GM18519 (cell line): ENCODE measurements around the gene GPR183.

Experiments used
- ATAC-seq: cut with Tn5 transposase; IDR thresholded peaks from one replicate; pipeline ENCODE4 v1.9.1; 2021; ENCODE audit warnings: mild to moderate bottlenecking, moderate library complexity; ENCODE audit not compliant: unreplicated experiment, low FRiP score

The GPR183 gene

DNA sequence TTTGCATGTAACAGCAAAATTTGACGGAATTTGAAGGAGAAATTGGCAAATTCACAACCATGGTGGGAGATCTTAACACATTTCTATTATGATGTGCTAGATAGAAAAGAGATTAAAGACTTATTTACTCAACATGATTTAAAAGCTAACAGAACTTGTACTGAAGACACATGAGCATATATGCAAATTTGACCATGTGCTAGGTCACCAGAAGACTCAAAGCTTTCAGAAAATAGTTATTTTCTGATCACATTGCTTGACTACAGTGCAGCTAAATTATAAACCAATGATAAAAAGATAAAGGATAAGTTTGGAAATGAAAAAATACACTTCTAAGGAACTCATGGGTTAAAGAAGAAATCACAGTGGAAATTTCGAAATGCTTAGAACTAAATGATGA, 9.1 kb downstream of the GPR183 start:
- no peak for ATAC-seq

- ATAC-seq = no peak
These were observed 9.9 kb downstream of the GPR183 start for GRCh38 chr13:99297331-99297730.

GRCh38 chr13:99296398-99296797, 10.8 kb downstream of the GPR183 start:
- peak; percentile 41 for ATAC-seq

- ATAC-seq = no peak
These were observed 11.5 kb downstream of the GPR183 start for GRCh38 chr13:99295488-99296252.

DNA sequence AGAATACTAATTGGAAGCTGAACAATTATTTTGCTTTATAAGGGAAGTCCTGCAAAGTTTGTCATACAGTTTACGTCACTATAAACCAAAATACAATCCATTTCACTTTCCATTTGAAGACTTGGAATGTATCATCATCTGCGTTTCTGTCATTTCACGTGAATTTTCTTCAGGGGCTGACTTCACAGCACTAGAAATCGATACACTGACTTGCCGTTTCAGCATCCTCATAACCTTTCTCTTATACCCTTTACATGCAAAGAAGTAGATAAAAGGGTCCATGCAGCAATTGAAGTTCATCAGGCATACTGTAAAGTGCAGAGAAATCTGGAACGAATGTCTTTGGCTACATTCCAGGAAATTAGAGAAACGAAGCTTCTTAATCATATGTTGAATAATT, 12.2 kb downstream of the GPR183 start:
- ATAC-seq = no peak

DNA sequence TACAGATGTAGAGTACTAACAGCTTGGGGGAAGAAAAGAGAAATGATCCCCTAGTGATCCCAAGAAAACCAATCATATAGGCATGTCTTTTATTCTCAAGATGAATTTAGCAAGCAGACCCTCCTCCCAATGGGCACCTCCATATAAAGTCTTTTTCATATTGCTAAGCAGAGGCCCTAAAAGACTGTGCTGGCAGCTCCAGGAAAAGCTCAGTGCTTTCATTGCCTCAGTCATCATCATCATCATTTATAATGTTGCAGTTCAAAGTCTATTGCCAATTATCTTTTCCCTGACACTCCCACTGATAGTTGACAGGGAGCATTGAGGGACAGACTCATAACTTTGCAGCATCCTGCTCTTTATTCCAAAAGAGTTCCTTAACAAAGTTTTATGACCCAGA, 13.0 kb downstream of the GPR183 start:
- ATAC-seq = no peak

- no peak for ATAC-seq
These were observed 14.0 kb downstream of the GPR183 start for GRCh38 chr13:99293178-99293577.

DNA sequence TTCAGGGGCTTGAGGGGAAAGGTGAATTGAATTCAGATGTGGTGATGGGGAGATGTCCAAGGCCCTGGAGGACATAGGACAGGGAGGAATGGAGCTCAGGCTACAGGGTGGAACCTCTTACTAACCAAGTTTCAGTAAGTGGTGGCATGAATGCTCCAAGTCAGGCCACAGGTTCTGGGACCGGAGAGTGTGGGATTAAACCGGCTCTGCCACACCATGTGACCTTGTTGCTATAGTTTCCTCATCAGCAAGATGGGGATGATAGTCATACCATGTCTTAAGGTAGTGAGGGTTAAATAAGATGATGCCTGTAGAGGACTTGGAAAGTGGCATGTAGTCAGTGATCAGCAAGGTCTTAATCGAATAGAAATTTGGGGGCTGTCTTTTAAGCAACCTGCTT, 16.3 kb downstream of the GPR183 start:
- no peak for ATAC-seq

DNA sequence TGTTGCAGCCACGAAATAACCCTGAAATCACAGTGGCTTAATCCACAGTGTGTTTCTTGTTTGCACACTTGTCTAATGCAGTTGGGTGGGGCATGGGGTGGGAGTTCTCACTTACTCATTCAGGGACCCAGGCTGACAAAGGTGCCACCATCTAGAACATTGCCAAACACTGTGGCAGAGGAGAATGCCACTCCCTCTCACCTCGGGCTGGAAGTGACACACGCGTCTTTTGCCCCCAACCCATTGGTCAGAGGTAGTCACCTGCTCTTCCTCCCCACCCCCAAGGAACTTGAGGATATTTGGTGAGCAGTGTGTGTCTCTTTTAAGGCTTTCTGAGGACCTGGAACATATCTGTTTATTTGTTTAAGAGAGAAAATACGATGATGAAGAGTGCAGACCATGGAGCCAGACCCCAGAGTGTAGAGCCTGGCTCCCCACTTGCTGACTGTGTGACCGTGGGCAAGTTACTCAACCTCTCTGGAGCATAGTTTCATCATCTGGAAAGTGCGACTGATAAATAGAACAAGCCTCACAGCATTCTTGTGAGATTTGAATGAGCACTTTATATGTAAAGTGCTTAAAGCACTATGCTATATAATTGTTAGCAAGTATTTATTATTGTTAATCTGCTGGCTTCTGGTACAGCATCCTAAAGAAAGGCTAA, 17.4 kb downstream of the GPR183 start:
- ATAC-seq = no peak

DNA sequence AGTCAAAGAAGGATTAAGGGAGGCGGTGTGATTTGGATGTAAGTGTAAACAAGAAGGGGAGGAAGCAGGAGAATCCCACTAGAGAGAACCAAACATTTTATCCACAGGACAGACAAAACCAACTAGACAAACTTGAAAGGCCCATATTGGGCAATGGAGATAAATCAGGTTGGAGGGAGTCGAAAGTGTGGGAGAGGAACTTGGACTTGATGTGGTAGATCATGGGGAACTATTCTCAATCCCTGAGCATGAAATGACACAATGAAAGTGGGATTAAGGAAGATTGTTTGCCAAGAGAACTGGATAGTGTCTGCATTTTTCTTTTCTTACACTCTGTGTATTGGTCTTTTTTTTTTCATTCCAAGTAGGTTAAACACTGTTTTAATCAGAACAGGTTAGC, 17.9 kb downstream of the GPR183 start:
- no peak for ATAC-seq

- ATAC-seq = peak; percentile 77
These were observed 19.1 kb downstream of the GPR183 start for GRCh38 chr13:99288089-99288488.

DNA sequence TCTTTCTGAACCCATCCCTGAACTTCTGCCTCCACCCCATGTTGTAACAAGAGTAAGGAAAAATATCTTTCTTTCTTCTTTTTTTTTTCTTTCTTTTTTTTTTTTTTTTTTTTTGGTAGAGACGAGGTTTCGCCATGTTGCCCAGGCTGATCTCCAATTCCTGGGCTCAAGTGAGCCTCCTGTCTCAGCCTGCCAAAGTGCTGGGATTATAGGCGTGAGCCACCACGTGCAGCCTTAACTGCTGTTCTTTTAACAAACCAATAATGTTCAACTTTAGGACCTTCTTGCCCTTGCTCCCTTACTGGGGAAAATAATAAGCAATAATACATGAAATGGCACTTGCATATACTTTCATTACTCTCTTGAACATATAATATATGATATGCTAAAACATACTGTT, 19.6 kb downstream of the GPR183 start:
- ATAC-seq = no peak

- no peak for ATAC-seq
These were observed 21.6 kb downstream of the GPR183 start for GRCh38 chr13:99285432-99286182.

DNA sequence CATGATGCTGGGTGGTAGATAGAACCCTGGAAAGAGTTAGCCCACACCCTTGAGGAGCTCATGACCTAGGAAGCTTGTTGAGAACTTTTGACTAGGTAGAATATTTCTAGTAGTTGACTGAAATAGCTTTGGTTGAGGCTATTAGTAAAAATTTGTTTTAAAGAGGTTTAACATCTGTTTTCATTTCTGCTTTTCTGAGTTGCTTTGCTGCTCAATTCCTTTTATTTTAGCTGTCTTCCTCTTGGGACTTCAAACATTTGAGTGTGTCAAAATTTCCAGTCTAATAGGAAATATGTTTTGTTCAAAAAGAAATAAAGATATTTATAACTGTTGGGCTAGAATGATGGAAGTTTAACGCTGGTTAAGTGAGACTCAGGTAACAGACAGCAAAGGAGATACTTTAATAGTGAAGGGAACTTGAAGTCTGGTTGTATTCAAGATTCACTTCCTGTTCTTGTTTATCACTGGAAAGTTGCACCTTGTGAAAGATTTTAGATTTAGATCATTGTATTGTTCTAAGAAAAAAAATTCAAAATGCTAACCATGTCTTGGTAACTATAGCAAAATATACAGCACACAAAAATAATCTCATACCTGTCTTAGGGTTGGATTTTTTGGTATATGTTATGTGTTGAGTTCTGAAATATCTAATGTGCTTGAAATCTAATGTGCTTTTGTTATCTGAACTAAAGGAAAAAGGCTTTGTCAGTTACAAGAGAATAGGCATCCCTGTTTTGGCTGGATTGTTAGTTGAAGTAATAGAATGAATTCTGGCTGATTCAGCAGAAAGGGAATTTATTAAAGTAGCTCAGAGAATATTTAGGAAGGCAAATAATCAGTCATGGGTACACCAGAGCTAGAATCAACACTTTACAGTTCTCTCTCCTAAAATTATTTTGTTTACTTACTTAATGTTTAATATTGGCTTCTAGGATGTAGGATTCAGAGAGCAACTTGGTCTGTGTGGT, 24.7 kb downstream of the GPR183 start:
- ATAC-seq = peak; percentile 45

- peak; percentile 46 for ATAC-seq
These were observed 25.4 kb downstream of the GPR183 start for GRCh38 chr13:99281811-99282263.

DNA sequence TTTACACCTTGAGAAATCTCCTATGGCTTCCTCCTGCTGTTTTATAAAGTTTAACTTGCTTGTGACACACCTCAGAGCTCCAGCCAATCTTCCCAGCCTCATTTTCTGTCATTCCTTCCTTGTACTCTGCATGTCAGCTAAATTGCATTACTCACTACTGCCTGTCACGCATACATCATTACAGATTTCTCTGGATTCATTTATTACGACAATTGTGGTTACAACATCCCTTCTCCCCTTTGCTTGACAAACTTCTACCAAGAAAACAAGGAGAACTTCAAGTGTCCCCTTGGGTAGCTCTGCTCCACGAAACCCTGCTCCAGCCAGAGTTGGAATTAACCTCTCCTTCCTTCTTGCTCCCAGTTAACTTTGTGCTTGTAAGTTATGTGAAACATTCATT, 27.0 kb downstream of the GPR183 start:
- no peak for ATAC-seq

DNA sequence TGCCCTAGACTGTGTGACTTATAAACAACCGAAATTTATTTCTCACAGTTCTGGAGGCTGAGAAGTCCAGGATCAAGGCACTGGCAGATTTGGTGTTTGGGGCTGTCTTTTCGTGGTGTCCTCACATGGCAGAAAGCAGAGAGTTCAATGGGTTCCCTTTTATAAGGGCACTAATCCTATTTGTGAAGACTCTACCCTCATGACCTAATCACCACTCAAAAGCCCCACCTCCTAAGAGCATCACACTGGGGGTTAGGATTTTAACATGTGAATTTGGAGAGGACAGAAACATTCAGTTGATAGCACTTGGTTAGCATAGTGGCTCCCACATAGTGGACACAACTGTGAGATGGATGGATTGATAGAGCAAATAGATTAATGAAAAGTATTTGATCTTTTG, 27.6 kb downstream of the GPR183 start:
- no peak for ATAC-seq

DNA sequence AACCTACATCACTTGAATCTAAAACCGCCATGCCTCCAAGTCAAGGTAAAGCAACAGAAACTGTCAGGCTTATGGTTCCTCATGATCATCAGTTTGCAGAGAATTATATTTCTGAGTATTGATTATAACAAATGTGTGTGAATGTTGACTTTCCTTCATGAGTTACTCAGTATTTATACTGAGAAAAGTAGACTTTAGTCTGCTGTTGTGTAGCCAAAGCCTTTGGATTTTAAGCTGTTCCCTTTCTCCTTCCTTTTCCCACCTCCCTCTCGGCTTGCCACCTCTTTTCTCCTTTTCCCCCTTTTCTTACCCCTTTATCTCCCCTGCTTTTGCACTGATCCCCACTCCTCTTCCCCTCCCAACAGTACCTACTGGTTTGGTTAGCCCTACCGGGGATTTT, 28.4 kb downstream of the GPR183 start:
- ATAC-seq = no peak

DNA sequence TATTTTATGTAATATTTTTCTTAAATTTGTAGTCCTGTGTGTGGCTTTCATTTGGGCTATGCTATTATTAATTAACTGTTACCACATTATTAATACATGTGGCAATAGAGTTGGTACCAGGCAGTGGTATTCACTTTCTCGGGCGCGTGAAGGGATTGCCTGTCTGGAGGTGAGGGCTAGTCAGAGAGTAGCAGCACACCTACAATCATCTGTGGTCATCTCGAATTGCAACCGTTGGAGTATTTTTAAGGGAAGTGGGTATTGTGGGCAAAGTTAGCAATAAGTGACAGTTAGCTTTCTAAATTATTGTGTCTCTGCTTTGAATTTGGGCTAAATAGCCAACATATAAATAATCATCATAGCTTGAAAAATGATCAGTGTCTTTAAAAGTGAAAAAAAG, 29.0 kb downstream of the GPR183 start:
- ATAC-seq = no peak

DNA sequence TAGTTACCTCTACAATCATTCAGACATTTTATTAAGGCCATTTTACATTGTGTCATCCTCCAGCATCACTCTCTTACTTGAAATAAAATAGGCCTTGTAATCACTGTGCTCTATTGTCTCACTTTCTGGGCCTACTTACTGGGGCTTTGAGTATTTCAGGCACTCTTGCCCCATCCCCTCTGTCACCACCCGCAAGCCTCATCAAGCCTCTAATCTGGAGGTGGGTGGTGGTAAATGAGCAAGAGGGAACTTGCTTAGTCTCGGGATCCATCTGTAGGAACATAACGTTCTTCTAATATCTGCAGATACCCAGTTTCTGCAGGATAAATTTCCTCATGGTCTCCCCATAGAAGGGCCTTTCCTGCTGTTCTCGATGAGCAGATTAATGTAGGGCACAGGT, 29.6 kb downstream of the GPR183 start:
- no peak for ATAC-seq
